CD4-positive, alpha-beta T cell (primary cell): ENCODE measurements around the gene HCST. TPM values are rescaled to one million over a fixed set of nuclear protein-coding genes. Genes with fewer than 3 reads are reported as not detected.
A peak's percentile ranks its signal among the peaks of the same experiment; 100 is the strongest.

Experiments
- ATAC-seq: fragments of 200-7000 bp; cut with Tn5 transposase; one replicate; pipeline ENCODE4 v1.10.0; 2022; ENCODE audit warnings: mild to moderate bottlenecking; ENCODE audit not compliant: poor library complexity
- CTCF ChIA-PET: fragments of 350-600 bp; sonication (Branson Sonifier 250); formaldehyde crosslinking; loops from one replicate; lab custom pipeline; 2021; ENCODE audit warnings: antibody characterized with exemption, inconsistent platforms; lab: Charles Lee
- POLR2A ChIA-PET: fragments of 350-600 bp; sonication (Branson Sonifier 250); formaldehyde crosslinking; loops from one replicate; lab custom pipeline; 2021; ENCODE audit warnings: antibody characterized with exemption, inconsistent platforms; lab: Charles Lee
- DNase-seq, 14 experiments: peaks; one replicate each; pipeline ENCODE4 v3.0.0-alpha.2; 2013 to 2020; ENCODE audit warnings: mixed read lengths in 2 of 14
- H3K27ac ChIP-seq, 2 donors: one replicate each; pipeline versions ENCODE4 v1.5.1 to v1.7.0; 2013; ENCODE audit warnings: low read length in 2 of 2, low read depth in 1 of 2, mild to moderate bottlenecking in 1 of 2
- H3K27me3 ChIP-seq, 2 experiments: 1 replicate in 1 of 2; 2 replicates in 1 of 2; pipeline versions ENCODE4 v1.6.1 to v1.7.0; 2013; ENCODE audit warnings: low read length in 2 of 2, control low read depth in 1 of 2, mild to moderate bottlenecking in 1 of 2, moderate library complexity in 1 of 2; ENCODE audit not compliant: insufficient read depth in 2 of 2, control insufficient read depth in 1 of 2
- H3K36me3 ChIP-seq: one replicate; pipeline ENCODE4 v1.6.1; 2013; ENCODE audit warnings: low read length, control low read depth; ENCODE audit not compliant: insufficient read depth
- H3K4me1 ChIP-seq: one replicate; pipeline ENCODE4 v1.6.1; 2013; ENCODE audit warnings: low read length, control low read depth; ENCODE audit not compliant: insufficient read depth
- H3K4me3 ChIP-seq: one replicate; pipeline ENCODE4 v1.5.1; 2013; ENCODE audit warnings: mild to moderate bottlenecking, low read length, moderate library complexity
- H3K9me3 ChIP-seq, 2 experiments: 1 replicate in 1 of 2; 2 replicates in 1 of 2; pipeline versions ENCODE4 v1.6.1 to v1.7.0; 2013; ENCODE audit warnings: low read length in 2 of 2, mild to moderate bottlenecking in 2 of 2, control low read depth in 1 of 2, moderate library complexity in 1 of 2; ENCODE audit not compliant: control insufficient read depth in 1 of 2, insufficient read depth in 1 of 2
- H3K27ac Mint-ChIP-seq: one replicate; pipeline ENCODE4 v1.8.0; 2020; ENCODE audit warnings: mixed read lengths
- H3K27me3 Mint-ChIP-seq: one replicate; pipeline ENCODE4 v1.8.0; 2021; ENCODE audit warnings: mixed read lengths
- H3K36me3 Mint-ChIP-seq: one replicate; pipeline ENCODE4 v1.8.0; 2021; ENCODE audit warnings: low read depth, mixed read lengths
- H3K4me1 Mint-ChIP-seq: one replicate; pipeline ENCODE4 v1.8.0; 2021; ENCODE audit warnings: low read depth, mixed read lengths
- H3K4me3 Mint-ChIP-seq: one replicate; pipeline ENCODE4 v1.8.0; 2020; ENCODE audit warnings: mild to moderate bottlenecking, mixed read lengths
- H3K9me3 Mint-ChIP-seq: one replicate; pipeline ENCODE4 v1.8.0; 2020; ENCODE audit warnings: mixed read lengths
- CTCF ChIP-seq: fragments of 200-600 bp; IDR thresholded peaks from one replicate; pipeline ENCODE4 v1.8.0; 2022; ENCODE audit warnings: antibody characterized with exemption, mild to moderate bottlenecking
- intact Hi-C, 2 experiments: fragments of 100-400 bp; cut with DNase I in 1 of 2; cut with micrococcal nuclease in 1 of 2; formaldehyde crosslinking; loops; one replicate each; pipeline versions ENCODE4 v1.15.1 to v1.9.0; 2023 to 2025; cut with DNase I, micrococcal nuclease
- total RNA-seq, 174 experiments: library from RNA in 2 of 174; stranded (reverse) in 2 of 174; gene quantifications; one replicate each; pipeline ENCODE4 v1.2.3 and lab custom pipeline; 2021 to 2026

HCST gene
- total RNA-seq, 2 experiments from 2014 or later: 72.4 to 78.6 TPM

GRCh38 chr19:35928507-35928906 lies 26.2 kb downstream of the HCST start:
- peak overlapping the region; percentile 66 for H3K27ac Mint-ChIP-seq
- no peaks in the 10 kb centered on the region for H3K36me3 Mint-ChIP-seq
- H3K9me3 ChIP-seq: peaks cover 6 to 8% of the 10 kb centered on the region in 2 experiments
- peak overlapping the region in 1 of 2 donors; percentile 17 for H3K27ac ChIP-seq
- no peaks in the 10 kb centered on the region for H3K27me3 ChIP-seq
- ATAC-seq: no peak
- POLR2A ChIA-PET: interaction anchor here (0.7 to 2.1 kb wide), 3 partner anchors 25 to 31 kb away, joined by 3 to 18 read pairs (median 4); no protein-coding TSS in a partner anchor
- no peaks in the 10 kb centered on the region for H3K36me3 ChIP-seq
- intact Hi-C loops: no loop called here
- H3K4me3 ChIP-seq: no peak overlapping the region
- peaks cover 30% of the 10 kb centered on the region for H3K4me1 Mint-ChIP-seq
- H3K9me3 Mint-ChIP-seq: no peaks in the 10 kb centered on the region
- peaks cover 35% of the 10 kb centered on the region for H3K4me1 ChIP-seq
- no peaks in the 10 kb centered on the region for H3K27me3 Mint-ChIP-seq
- TF ChIP-seq CTCF: no peak
- DNase-seq: peak in 1 of 14 experiments; percentile 35
- H3K4me3 Mint-ChIP-seq: no peak overlapping the region
- CTCF ChIA-PET: interaction anchor here (1.2 to 1.9 kb wide), 2 partner anchors 10 to 47 kb away, joined by 3 to 13 read pairs; no protein-coding TSS in a partner anchor

GRCh38 chr19:35929876-35930275 lies 27.5 kb downstream of the HCST start:
- CTCF ChIA-PET: interaction anchor here (0.6 to 1.9 kb wide), 3 partner anchors 11 to 213 kb away, joined by 3 to 13 read pairs (median 4); no protein-coding TSS in a partner anchor
- Mint-ChIP-seq H3K4me1 (peaks cover 30% of the 10 kb centered on the region), H3K9me3 (no peaks in the 10 kb centered on the region), H3K27me3 (no peaks in the 10 kb centered on the region), H3K4me3 (peak overlapping the region; percentile 62), H3K36me3 (no peaks in the 10 kb centered on the region), H3K27ac (peak overlapping the region; percentile 87)
- Histone ChIP-seq H3K4me1 (peaks cover 36% of the 10 kb centered on the region), H3K27me3 (no peaks in the 10 kb centered on the region), H3K36me3 (no peaks in the 10 kb centered on the region), H3K27ac (peak overlapping the region; percentile 57 to 63), H3K4me3 (peak overlapping the region; percentile 30), H3K9me3 (peaks cover 6 to 8% of the 10 kb centered on the region in 2 experiments)
- POLR2A ChIA-PET: interaction anchor here (0.9 to 3.3 kb wide), 8 partner anchors 23 to 85 kb away, joined by 3 to 24 read pairs (median 4); partner anchors contain the start of genes ALKBH6, HCST and NFKBID
- DNase-seq (peak in 3 of 14 experiments; percentile 50 to 83 (median 54)), ATAC-seq (no peak)
- no peak for TF ChIP-seq CTCF
- intact Hi-C loops: loop anchor here (2.0 to 10.0 kb wide), 3 partner anchors 155 to 383 kb away; partner anchors contain the start of genes ARHGAP33 (in 1 of the 2), PSENEN (in 1 of the 2) and U2AF1L4 (in 1 of the 2)

GRCh38 chr19:35931161-35931873 lies 29.0 kb downstream of the HCST start:
- H3K4me3 Mint-ChIP-seq: peak overlapping the region; percentile 83
- Histone ChIP-seq H3K9me3 (no peaks in the 10 kb centered on the region), H3K4me3 (peak overlapping the region; percentile 42), H3K36me3 (no peaks in the 10 kb centered on the region), H3K4me1 (peaks cover 49% of the 10 kb centered on the region), H3K27ac (peak overlapping the region; percentile 59 to 78), H3K27me3 (no peaks in the 10 kb centered on the region)
- peak overlapping the region; percentile 90 for H3K27ac Mint-ChIP-seq
- H3K36me3 Mint-ChIP-seq: no peaks in the 10 kb centered on the region
- ChIA-PET POLR2A (interaction anchor here (0.5 to 3.3 kb wide), 13 partner anchors 9 to 471 kb away, joined by 3 to 33 read pairs (median 5); partner anchors contain the start of genes HCST, NFKBID, PSENEN and TYROBP), CTCF (interaction anchor here (0.7 to 2.9 kb wide), 8 partner anchors 27 to 187 kb away, joined by 3 to 44 read pairs (median 3); partner anchors contain the start of genes APLP1, NFKBID and THAP8)
- intact Hi-C loops: loop anchor here (1.0 to 10.0 kb wide), 10 partner anchors 28 to 385 kb away; partner anchors contain the start of genes ARHGAP33 (in 1 of the 2), LIN37 (in 1 of the 2), POLR2I (in 1 of the 2) and PSENEN (in 1 of the 2)
- H3K9me3 Mint-ChIP-seq: no peaks in the 10 kb centered on the region
- peak; percentile 84 for TF ChIP-seq CTCF
- peak; percentile 97 to 100 (median 99) for DNase-seq
- no peaks in the 10 kb centered on the region for H3K27me3 Mint-ChIP-seq
- H3K4me1 Mint-ChIP-seq: peaks cover 36% of the 10 kb centered on the region
- ATAC-seq: peak; percentile 95
